ENCODE measurements around the gene CFAP100. TPM values are rescaled to one million over a fixed set of nuclear protein-coding genes. Genes with fewer than 3 reads are reported as not detected.

Gene CFAP100
- total RNA-seq, 2 experiments from 2014 or later, result not detected

DNA sequence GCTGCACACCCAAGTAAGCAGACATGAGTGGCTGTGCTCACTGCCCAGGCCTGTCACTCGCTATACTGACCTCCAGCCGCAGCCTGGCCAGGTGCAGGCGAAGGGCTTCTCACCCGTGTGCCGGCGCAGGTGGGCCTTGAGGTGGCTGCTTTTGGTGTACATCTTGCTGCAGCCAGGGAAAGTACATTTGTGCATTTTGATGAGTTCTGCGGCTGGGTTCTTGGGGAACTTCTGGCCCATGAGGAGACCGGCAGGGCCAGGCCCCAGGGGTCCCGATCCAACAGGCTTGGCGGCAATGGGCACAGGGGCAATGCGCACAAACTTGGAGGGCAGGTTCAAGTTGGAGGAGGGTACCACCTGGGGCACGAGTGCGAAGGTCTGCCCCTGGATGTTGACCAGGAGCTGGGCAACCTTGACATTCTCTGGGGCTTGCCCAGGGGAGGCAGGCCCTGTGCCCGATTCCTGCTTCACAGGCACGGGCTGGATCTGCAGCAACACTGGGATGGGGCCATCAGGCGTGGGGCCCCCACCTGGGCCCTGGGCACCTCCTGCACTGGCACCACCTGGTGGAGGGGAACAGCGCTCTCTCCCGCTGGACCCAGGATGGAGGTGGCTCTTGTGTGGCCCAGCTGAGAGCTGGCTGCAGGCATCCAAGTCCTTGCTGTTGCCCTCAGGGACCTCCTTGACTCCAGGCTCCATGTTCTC, 42.8 kb upstream of the CFAP100 start:
- Mint-ChIP-seq H3K27ac (no peak overlapping the region), H3K9me3 (no peaks in the 10 kb centered on the region), H3K4me1 (ENCODE audit: low read depth) (peaks cover 5% of the 10 kb centered on the region), H3K4me3 (no peak overlapping the region), H3K27me3 (peaks cover 10% of the 10 kb centered on the region), H3K36me3 (no peaks in the 10 kb centered on the region)
- DNase-seq, result no peak
- POLR2A ChIA-PET, result no interaction called here
- CTCF ChIA-PET, result no interaction called here
- intact Hi-C loops (cut with micrococcal nuclease), result no loop called here

DNA sequence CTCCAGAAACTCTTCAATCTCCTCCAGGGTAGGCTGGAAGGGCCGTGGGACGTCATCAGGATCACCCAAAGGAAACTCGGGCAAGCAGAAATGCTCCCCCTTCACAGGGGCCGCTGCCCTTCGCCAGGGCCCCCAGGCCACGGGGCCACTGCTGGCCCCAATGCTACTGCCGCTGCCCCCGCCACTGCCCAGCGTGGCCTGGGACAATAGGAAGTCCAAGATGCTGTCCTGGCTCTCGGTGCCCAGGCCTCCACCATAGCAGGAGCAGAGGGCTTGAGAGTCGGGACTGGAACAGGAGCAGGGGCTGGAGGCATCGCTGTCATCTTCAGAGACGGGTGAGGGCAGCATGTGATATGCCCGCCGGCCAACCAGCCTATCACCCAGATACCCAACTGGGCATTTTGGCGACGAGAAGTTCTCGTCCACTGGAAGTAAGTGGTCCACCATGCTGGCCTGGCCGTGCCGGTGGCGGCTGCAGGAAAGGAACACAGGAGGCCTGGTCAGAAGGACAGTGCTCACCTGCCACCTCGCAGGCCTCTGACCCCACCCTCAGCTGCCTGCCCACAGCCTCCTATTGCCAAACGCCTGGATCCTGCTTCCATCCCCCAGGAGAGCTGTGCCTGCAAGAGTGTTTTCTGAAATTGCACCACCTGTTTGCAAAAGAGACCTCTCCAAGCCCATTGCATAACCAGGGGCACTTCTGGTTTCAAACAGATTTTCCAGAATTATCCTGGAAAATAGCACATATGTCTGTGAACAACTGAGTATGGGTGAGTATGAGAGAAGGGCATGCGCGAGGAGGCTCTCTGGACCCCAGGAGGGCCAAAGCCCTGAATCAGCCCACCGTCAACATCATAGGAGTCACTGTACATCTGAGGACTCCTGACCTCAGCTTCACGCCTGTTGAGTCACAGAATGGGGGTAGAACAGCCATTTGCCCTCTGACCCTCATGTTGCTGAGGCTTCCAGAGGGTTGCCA, 41.9 kb upstream of the CFAP100 start:
- intact Hi-C loops (cut with micrococcal nuclease), result no loop called here
- DNase-seq, result no peak
- peaks cover 13% of the 10 kb centered on the region for H3K27me3 Mint-ChIP-seq
- CTCF ChIA-PET, result no interaction called here
- no peaks in the 10 kb centered on the region for H3K9me3 Mint-ChIP-seq
- POLR2A ChIA-PET, result no interaction called here
- H3K27ac Mint-ChIP-seq, result no peak overlapping the region
- peaks cover 8% of the 10 kb centered on the region for H3K4me1 Mint-ChIP-seq (ENCODE audit: low read depth)
- no peak overlapping the region for H3K4me3 Mint-ChIP-seq
- H3K36me3 Mint-ChIP-seq, result no peaks in the 10 kb centered on the region

- CTCF ChIA-PET, result no interaction called here
These were observed 40.9 kb upstream of the CFAP100 start for GRCh38 chr3:126353694-126354321.

GRCh38 chr3:126354776-126355175, 39.9 kb upstream of the CFAP100 start:
- no peak overlapping the region for H3K4me3 Mint-ChIP-seq
- no peak overlapping the region for H3K27ac Mint-ChIP-seq
- DNase-seq, result no peak
- no peaks in the 10 kb centered on the region for H3K9me3 Mint-ChIP-seq
- peaks cover 31% of the 10 kb centered on the region for H3K27me3 Mint-ChIP-seq
- no peaks in the 10 kb centered on the region for H3K36me3 Mint-ChIP-seq
- H3K4me1 Mint-ChIP-seq (ENCODE audit: low read depth), result peaks cover 14% of the 10 kb centered on the region
- intact Hi-C loops (cut with micrococcal nuclease), result no loop called here
- POLR2A ChIA-PET, result no interaction called here
- CTCF ChIA-PET, result interaction anchor here (0.6 kb wide), 1 partner anchor 97 kb away, joined by 3 read pairs; no protein-coding TSS in a partner anchor

More at GRCh38 chr3:126353694-126354321, 40.9 kb upstream of the CFAP100 start:
- POLR2A ChIA-PET, result no interaction called here
- Mint-ChIP-seq H3K4me3 (no peak overlapping the region), H3K4me1 (ENCODE audit: low read depth) (peaks cover 14% of the 10 kb centered on the region), H3K36me3 (no peaks in the 10 kb centered on the region), H3K27ac (no peak overlapping the region), H3K9me3 (no peaks in the 10 kb centered on the region), H3K27me3 (peaks cover 23% of the 10 kb centered on the region)
- intact Hi-C loops (cut with micrococcal nuclease), result no loop called here
- DNase-seq, result no peak

DNA sequence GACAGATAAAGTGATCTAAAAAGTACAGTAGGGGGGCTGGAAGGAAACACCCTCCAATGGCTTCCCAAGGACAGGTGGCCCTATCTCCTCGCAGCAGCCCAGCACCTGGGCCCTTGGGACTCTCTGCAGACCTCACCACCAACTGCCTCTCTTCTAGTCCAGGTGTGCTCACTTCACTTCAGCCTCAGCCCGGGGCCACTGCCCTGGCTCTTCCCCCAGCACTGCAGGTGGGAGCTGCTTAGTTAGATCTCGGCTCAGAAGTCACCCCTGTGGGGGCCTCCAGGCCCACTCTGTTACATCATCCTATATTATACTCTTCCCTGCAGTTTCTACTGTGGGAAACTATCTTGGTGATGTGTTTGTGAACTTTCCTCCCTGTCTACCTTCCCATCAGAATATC, 39.5 kb upstream of the CFAP100 start:
- H3K4me3 Mint-ChIP-seq, result no peak overlapping the region
- H3K9me3 Mint-ChIP-seq, result no peaks in the 10 kb centered on the region
- no peak for DNase-seq
- H3K4me1 Mint-ChIP-seq (ENCODE audit: low read depth), result peaks cover 14% of the 10 kb centered on the region
- intact Hi-C loops (cut with micrococcal nuclease), result no loop called here
- H3K27ac Mint-ChIP-seq, result no peak overlapping the region
- ChIA-PET POLR2A (no interaction called here), CTCF (interaction anchor here (0.6 kb wide), 2 partner anchors 96 to 166 kb away, joined by 3 read pairs; no protein-coding TSS in a partner anchor)
- H3K27me3 Mint-ChIP-seq, result peaks cover 36% of the 10 kb centered on the region
- H3K36me3 Mint-ChIP-seq, result no peaks in the 10 kb centered on the region

DNA sequence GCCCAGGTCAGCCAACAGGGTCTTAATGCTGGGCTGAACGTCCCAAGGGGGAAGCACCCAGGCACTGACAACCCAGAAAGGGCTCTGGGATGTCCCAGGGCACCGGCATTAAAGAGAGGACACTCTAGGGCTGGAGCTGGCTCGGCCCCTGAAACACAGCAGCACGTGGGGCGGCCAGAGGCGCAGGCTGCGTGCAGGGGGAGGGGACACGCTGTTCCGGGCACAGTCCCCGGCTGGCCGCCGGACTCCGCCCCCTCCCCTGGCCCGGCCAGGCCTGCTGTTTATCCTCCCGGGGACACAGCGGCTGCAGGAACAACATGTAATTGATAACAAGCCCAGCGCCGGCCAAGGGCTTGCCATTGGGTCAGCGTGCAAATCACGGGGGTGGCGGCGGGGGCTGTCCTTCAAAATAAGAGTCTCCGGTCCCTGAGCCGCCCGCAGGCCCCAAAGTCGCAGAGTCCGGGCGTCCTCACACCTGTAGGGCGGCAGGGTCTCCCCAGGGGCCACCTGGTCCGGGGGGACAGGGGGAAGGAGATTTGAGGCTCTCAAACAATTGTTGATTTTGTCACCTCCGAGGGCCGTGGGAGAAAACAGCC, 38.8 kb upstream of the CFAP100 start:
- H3K9me3 Mint-ChIP-seq, result no peaks in the 10 kb centered on the region
- POLR2A ChIA-PET, result no interaction called here
- intact Hi-C loops (cut with micrococcal nuclease), result no loop called here
- peak overlapping the region; percentile 73 for H3K4me3 Mint-ChIP-seq
- H3K27ac Mint-ChIP-seq, result no peak overlapping the region
- peaks cover 39% of the 10 kb centered on the region for H3K27me3 Mint-ChIP-seq
- no peaks in the 10 kb centered on the region for H3K36me3 Mint-ChIP-seq
- peaks cover 14% of the 10 kb centered on the region for H3K4me1 Mint-ChIP-seq (ENCODE audit: low read depth)
- CTCF ChIA-PET, result interaction anchor here (0.6 kb wide), 1 partner anchor 165 kb away, joined by 3 read pairs; no protein-coding TSS in a partner anchor
- DNase-seq, result no peak

- no peak overlapping the region for H3K27ac Mint-ChIP-seq
- ChIA-PET CTCF (interaction anchor here (1.0 kb wide), 1 partner anchor 118 kb away, joined by 3 read pairs; no protein-coding TSS in a partner anchor), POLR2A (no interaction called here)
- peaks cover 14% of the 10 kb centered on the region for H3K4me1 Mint-ChIP-seq (ENCODE audit: low read depth)
- no peaks in the 10 kb centered on the region for H3K36me3 Mint-ChIP-seq
- peak; percentile 16 for DNase-seq
- peaks cover 43% of the 10 kb centered on the region for H3K27me3 Mint-ChIP-seq
- no peaks in the 10 kb centered on the region for H3K9me3 Mint-ChIP-seq
- intact Hi-C loops (cut with micrococcal nuclease), result loop anchor here (1.0 kb wide), 1 partner anchor 119 kb away; the partner anchor contains the start of gene ZXDC
- peak overlapping the region; percentile 73 for H3K4me3 Mint-ChIP-seq
These were observed 38.1 kb upstream of the CFAP100 start for GRCh38 chr3:126356373-126357264.

GRCh38 chr3:126357295-126358037, 37.2 kb upstream of the CFAP100 start, which contains the start of gene KLF15:
Gene KLF15, minus strand, starts transcription at chr3:126357408. Its CDS starts 4,486 bp downstream, at chr3:126352922.
- Mint-ChIP-seq H3K27ac (no peak within 1 kb of the TSS), H3K9me3 (no peaks in the 10 kb centered on the region), H3K27me3 (peaks cover 48% of the 10 kb centered on the region)

GRCh38 chr3:126358038-126358815, 36.5 kb upstream of the CFAP100 start:
- peak; percentile 16 for DNase-seq
- H3K4me1 Mint-ChIP-seq (ENCODE audit: low read depth), result peaks cover 14% of the 10 kb centered on the region
- peak overlapping the region; percentile 77 for H3K4me3 Mint-ChIP-seq
- intact Hi-C loops (cut with micrococcal nuclease), result no loop called here
- H3K9me3 Mint-ChIP-seq, result no peaks in the 10 kb centered on the region
- H3K27me3 Mint-ChIP-seq, result peaks cover 51% of the 10 kb centered on the region
- POLR2A ChIA-PET, result no interaction called here
- H3K36me3 Mint-ChIP-seq, result no peaks in the 10 kb centered on the region
- H3K27ac Mint-ChIP-seq, result no peak overlapping the region
- CTCF ChIA-PET, result interaction anchor here (0.7 to 1.3 kb wide), 2 partner anchors 9 to 225 kb away, joined by 3 read pairs; no protein-coding TSS in a partner anchor

More at GRCh38 chr3:126357295-126358037, 37.2 kb upstream of the CFAP100 start, which contains the start of gene KLF15:
- intact Hi-C loops (cut with micrococcal nuclease), result loop anchor here (1.0 kb wide), 1 partner anchor 118 kb away; the partner anchor contains the start of gene ZXDC
- CTCF ChIA-PET, result interaction anchor here (0.7 to 1.3 kb wide), 3 partner anchors 9 to 224 kb away, joined by 3 read pairs; no protein-coding TSS in a partner anchor
- POLR2A ChIA-PET, result no interaction called here
- DNase-seq, result peak; percentile 87
- peak within 1 kb of the TSS; percentile 77 for H3K4me3 Mint-ChIP-seq
- H3K4me1 Mint-ChIP-seq (ENCODE audit: low read depth), result peaks cover 14% of the 10 kb centered on the region
- H3K36me3 Mint-ChIP-seq, result no peaks in the 10 kb centered on the region

DNA sequence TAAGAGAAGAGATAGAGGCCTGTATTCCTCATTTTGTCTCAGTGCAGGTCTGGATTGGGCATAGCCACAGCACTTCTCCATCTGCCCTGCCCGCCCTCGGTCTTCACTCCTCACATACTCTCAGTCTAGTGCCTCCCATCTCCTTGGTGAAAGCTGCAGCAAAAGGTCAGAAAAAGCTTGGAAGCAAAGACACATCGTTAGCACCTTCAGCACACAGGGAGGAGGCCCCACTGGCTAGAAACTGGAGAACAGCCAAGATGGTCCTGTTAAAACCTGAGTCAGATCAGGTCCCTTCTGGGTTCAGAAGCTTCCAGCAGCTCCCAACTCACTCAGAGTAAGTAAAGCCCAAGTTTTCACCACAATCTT, 35.9 kb upstream of the CFAP100 start:
- peaks cover 51% of the 10 kb centered on the region for H3K27me3 Mint-ChIP-seq
- intact Hi-C loops (cut with micrococcal nuclease), result no loop called here
- no peaks in the 10 kb centered on the region for H3K9me3 Mint-ChIP-seq
- CTCF ChIA-PET, result interaction anchor here (0.7 kb wide), 1 partner anchor 343 kb away, joined by 3 read pairs; no protein-coding TSS in a partner anchor
- POLR2A ChIA-PET, result no interaction called here
- no peak for DNase-seq
- peaks cover 14% of the 10 kb centered on the region for H3K4me1 Mint-ChIP-seq (ENCODE audit: low read depth)
- H3K4me3 Mint-ChIP-seq, result no peak overlapping the region
- no peak overlapping the region for H3K27ac Mint-ChIP-seq
- H3K36me3 Mint-ChIP-seq, result no peaks in the 10 kb centered on the region

Data from activated CD4-positive, alpha-beta memory T cell treated with anti-CD3 and anti-CD28 coated beads for 36 hours (primary cell).